ENCODE measurements around the gene GPC3.

GPC3 gene

DNA sequence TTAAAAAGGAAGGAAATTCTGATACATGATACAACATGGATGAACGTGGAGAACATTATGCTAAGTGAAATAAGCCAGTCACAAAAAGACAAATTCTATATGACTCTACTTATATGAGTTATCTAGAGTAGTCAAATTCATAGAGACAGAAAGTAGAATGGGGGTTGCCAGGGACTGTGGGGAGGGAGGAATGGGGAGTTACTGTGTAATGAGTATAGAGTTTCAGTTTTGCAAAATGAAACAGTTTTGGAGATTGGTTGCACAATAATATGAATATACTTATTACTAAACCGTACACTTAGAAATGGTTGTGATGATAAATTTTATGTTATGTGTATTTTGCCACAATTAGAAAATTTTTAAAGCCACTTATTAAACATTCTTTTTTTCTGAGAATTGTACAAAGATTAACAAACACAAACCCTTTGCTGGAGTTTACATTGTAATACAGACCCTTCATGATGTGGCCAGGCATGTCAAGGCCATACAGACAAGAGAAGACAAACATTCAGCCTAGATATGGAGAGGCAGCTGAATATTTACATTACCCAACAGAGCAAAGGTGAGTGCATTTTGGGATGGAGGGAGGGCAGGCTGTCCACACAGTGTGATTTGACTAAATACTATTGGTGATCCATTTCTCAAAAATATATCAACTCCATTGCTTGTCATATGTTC lies 21.2 kb upstream of the GPC3 start:
- TF ChIP-seq, protein P1, sequence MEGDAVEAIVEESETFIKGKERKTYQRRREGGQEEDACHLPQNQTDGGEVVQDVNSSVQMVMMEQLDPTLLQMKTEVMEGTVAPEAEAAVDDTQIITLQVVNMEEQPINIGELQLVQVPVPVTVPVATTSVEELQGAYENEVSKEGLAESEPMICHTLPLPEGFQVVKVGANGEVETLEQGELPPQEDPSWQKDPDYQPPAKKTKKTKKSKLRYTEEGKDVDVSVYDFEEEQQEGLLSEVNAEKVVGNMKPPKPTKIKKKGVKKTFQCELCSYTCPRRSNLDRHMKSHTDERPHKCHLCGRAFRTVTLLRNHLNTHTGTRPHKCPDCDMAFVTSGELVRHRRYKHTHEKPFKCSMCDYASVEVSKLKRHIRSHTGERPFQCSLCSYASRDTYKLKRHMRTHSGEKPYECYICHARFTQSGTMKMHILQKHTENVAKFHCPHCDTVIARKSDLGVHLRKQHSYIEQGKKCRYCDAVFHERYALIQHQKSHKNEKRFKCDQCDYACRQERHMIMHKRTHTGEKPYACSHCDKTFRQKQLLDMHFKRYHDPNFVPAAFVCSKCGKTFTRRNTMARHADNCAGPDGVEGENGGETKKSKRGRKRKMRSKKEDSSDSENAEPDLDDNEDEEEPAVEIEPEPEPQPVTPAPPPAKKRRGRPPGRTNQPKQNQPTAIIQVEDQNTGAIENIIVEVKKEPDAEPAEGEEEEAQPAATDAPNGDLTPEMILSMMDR (IDR thresholded peaks at IDR 0.05; ENCODE audit: low read depth, low read length): no peak
- DNase-seq (ENCODE audit: extremely low read depth, low read depth): no peak

DNA sequence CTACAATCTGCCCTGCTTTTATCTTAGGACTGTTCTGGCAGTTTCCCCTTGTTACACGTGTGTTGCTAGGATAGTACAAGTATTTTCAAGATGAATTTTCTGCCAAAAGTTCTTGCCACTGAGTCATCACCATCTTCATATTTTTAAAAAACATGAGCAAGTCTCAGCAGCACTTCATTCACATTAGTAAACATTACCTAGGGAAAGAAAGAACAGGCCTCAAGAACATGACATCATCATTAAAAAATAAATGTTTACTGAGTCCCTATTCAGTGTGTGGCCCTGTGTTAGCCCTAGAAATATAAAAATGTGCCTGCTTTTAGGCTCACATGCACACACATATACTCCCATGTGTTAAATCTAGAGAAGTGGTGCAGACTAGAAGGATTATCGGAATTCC lies 18.7 kb upstream of the GPC3 start:
- TF ChIP-seq, protein P1 (IDR thresholded peaks at IDR 0.05; ENCODE audit: low read depth, low read length): no peak
- DNase-seq (ENCODE audit: extremely low read depth, low read depth): no peak

DNA sequence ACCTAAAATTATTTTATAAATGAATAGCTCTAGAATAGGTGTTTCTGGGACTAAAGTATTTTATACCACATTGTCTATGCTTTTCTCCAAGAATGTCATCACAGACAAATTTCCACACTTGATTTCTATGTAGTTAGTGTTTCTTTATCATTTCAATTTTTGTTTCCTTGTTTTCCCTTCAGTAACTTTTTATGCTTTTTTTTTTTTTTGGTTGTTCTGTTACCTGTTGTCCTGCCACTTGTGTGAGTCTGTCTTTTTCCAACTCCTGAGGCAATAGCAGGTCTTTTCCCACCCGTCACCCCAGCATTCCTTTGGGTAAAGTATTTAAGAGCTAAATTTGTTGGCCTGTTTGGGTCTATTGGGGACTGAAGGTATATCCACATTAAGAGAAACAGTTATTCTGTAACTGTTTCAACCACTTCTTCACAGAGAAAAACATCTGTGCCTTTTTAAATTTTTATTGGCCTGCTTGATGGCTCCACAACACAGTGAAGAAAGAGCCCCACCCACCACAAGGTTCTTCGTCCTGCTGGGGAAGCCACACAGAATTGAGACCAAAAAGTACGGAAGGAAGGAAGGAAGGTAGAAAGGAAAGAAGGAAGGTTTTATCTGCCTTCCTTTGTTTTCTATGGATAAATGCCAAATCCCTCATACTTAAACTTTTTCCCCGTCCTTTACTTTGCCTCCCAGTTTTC lies 17.7 kb upstream of the GPC3 start:
- TF ChIP-seq, protein P1 (IDR thresholded peaks at IDR 0.05; ENCODE audit: low read depth, low read length): no peak
- no peak for DNase-seq (ENCODE audit: extremely low read depth, low read depth)

DNA sequence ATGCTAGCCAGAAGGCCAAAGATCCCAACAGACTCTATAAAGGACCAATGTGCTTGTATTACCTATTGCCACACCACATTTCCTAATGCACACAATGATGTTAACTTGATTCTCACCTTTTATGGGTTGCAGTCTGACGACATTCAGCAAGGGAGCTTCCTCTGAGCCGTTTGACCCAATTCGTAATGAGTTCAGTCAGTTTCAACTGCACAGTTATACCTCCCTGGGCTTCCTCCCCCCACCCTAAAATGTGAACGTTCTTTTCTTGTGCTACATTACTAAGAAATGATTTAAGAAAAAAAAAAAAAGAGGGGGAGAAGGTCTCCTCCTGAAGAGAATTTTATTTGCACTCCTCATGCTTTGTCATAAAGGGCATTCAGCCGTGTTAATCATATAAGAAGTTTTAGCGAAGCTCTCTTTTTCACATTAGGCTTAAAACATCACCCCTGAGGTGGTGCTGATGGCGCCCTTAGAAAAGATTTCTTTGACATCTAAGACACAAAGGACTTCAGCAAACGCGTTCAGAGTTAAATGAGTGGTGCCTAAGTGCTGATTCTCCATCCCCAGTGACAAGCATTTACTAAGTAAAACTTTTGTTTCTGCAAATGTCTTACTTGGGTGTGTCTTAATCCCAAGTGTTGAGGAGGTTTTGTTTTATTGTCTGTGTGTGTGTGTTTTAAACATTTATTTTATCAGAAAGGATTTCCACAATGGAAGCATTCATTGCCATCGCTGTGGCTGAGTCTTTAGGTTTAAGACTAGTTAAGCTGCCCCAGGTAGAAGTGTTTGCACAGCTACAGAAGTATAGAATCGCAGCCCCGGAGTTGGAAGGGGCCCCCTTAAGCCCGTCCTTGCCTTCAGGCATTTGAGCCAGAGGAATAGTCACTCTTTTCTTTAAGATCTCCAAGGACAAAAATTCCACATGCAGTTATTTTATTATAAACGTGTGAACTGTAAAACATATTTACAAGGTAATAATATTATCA lies 15.2 kb upstream of the GPC3 start:
- TF ChIP-seq, protein P1 (IDR thresholded peaks at IDR 0.05; ENCODE audit: low read depth, low read length): no peak
- no peak for DNase-seq (ENCODE audit: extremely low read depth, low read depth)

DNA sequence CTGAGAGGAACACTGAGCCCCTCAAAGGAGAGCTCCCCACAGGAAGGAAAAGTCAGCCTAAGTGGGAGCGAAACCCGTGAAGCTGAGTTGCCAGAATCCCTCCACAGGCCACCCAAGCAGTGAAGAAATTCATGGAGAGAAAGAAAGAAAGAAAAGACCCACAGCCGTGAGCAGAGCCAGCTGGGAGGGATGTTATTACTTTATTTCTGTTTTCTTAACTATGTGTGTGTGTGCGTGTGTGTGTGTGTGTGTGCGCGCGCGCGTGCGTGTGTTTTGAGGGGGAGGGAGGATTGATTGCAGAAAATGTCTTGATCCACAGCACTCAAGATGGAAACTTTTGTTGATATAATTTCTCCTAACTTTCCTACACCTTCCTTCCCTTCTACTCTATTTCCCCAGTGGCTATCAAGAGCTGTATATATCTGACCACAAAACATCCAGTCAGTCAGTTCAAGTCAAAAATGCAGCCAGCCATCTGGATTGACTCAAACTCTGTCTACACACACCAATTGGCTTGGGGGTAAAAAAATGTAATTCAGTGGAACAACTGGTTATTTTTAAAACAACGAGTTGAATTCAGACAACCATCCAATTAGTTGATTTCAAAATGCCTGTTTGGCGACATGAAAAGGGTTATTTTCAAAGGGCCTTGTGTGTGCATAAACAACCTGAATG lies 13.8 kb upstream of the GPC3 start:
- peak; percentile 40 for DNase-seq (ENCODE audit: extremely low read depth, low read depth)
- TF ChIP-seq, protein P1 (IDR thresholded peaks at IDR 0.05; ENCODE audit: low read depth, low read length): no peak

DNA sequence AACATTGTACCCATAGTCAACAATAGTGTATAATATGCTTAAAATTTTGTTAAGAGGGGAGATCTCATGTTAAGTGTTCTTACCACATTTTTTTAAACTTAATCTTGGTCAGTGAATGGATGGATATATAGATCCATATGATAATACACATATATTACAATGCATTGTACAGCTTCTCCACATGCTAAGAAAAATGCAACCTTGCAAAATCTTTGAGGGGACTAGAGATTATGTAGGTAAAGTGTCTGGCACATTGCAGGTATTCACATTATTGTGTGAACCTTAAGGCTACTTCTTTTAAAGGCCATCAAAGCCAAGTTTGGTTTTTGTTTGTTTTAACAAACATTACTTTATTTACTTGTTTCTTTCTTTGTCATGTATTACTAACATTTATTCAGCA lies 10.4 kb upstream of the GPC3 start:
- TF ChIP-seq, protein P1 (IDR thresholded peaks at IDR 0.05; ENCODE audit: low read depth, low read length): no peak
- no peak for DNase-seq (ENCODE audit: extremely low read depth, low read depth)

Data from AG09319 (cell line).